ENCODE data around the gene DNAJC27.
A peak's percentile ranks its signal among the peaks of the same experiment; 100 is the strongest.

DNAJC27 gene

DNA sequence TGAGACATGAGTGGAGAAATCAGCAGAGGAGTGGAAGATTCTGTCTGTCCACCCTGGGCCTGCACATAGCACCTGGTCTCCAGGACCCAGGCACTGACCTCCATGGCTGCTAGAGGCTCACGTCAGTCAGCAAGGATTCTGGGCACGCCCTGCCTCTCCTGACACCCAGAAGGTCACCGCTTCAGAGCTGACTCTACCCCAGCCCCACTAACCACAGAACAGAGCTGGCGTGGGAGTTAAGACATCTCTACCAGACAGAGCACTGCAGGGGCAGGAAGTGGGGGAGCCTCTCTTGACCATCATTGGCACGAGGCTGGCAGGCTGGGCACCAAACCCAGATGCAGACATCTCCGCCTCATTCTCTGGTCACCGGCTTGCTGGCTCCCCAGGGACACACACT is 54.7 kb downstream of the DNAJC27 start:
- peaks cover 1% of the 10 kb centered on the region for H3K36me3 Mint-ChIP-seq (ENCODE audit: low read depth)
- H3K4me3 Mint-ChIP-seq: no peak overlapping the region
- peaks cover 33% of the 10 kb centered on the region for H3K4me1 Mint-ChIP-seq (ENCODE audit: low read depth)
- no peak overlapping the region for H3K27ac Mint-ChIP-seq
- H3K9me3 Mint-ChIP-seq: no peaks in the 10 kb centered on the region
- peaks cover 32% of the 10 kb centered on the region for H3K27me3 Mint-ChIP-seq
- intact Hi-C loops (cut with micrococcal nuclease): no loop called here

DNA sequence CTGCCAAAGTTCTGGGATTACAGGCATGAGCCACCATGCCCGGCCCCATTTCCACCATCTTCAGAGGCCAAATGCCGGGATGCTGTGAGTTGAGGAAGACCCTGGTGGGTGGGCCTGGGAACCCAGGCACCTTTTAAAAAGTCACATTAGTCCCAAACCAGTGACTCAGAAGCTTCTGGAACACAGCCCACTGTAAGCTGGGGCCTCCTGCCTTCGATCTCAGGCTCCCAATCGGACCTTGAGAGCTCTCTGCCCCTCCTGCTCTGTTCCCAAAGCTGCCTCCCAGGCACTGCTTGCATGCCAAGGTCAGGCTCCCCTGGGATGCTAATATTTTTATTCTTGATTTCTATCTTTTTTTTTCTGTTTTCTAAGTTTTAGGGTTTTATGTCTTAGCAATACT is 56.0 kb downstream of the DNAJC27 start:
- Mint-ChIP-seq H3K27ac (no peak overlapping the region), H3K27me3 (peaks cover 24% of the 10 kb centered on the region), H3K4me1 (ENCODE audit: low read depth) (peaks cover 29% of the 10 kb centered on the region), H3K36me3 (ENCODE audit: low read depth) (peaks cover 5% of the 10 kb centered on the region), H3K9me3 (no peaks in the 10 kb centered on the region), H3K4me3 (no peak overlapping the region)
- intact Hi-C loops (cut with micrococcal nuclease): no loop called here

DNA sequence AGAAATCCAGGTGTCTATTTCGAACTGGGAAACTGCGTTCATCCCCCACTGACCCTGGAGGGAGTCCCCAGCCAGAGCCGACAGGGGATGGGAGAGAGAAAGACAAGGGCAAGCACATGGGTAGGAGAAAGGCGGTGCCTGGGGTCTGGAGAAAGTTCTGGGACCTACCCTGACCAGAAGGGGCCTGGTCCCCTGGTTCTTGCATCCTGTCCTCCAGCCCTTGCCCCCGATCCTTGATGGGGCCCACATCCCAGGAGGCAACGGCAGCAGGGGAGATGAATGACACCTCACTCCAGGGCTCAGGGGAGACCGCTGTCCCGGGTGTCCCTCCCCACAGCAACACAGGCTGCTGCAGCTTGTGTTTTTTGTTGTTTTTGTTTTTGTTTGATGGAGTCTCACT is 56.6 kb downstream of the DNAJC27 start:
- intact Hi-C loops (cut with micrococcal nuclease): no loop called here
- Mint-ChIP-seq H3K36me3 (ENCODE audit: low read depth) (peaks cover 5% of the 10 kb centered on the region), H3K9me3 (no peaks in the 10 kb centered on the region), H3K4me3 (no peak overlapping the region), H3K27ac (no peak overlapping the region), H3K4me1 (ENCODE audit: low read depth) (peaks cover 27% of the 10 kb centered on the region), H3K27me3 (peaks cover 21% of the 10 kb centered on the region)

DNA sequence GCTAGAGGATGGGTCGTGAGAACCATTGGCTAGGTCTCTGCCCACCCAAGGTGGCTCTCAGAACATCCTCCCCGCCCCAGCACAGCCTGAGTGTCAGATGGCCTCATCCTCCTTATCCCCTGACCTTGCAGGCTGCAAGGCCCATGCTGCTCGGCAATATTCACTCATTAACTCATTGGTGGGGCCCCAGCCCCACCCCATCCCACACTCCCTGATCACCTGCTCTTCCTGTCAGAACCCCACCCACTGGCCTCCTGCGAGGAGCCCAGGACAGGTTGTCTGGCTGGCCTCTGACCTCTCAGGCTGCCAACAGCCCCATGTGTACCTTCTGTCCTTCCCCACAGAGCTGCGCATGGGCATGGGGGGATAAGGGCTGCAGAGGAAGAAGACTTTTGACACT is 57.0 kb downstream of the DNAJC27 start:
- Mint-ChIP-seq H3K36me3 (ENCODE audit: low read depth) (peaks cover 5% of the 10 kb centered on the region), H3K9me3 (no peaks in the 10 kb centered on the region), H3K4me1 (ENCODE audit: low read depth) (peaks cover 27% of the 10 kb centered on the region), H3K27ac (no peak overlapping the region), H3K27me3 (peaks cover 21% of the 10 kb centered on the region), H3K4me3 (no peak overlapping the region)
- intact Hi-C loops (cut with micrococcal nuclease): no loop called here

DNA sequence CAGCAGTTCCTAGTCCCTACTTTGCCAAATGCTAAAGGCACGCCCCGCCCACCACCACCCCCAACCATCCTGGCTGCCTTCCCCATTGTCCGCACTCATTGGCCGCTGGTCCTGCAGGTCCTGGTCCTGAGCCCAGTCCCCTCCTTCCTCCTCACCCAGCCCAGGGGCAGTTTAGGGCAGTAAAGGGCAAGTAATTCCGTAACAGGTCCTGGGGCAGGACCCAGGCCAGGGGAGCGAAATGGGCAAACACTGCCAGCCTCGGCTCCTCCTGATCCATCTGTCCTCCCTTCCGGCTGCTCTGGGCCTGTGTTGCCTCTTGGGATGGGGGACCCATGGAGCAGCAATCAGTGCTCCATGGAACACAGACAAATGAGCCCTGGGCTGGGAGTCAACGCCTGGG is 57.8 kb downstream of the DNAJC27 start:
- Mint-ChIP-seq H3K36me3 (ENCODE audit: low read depth) (peaks cover 5% of the 10 kb centered on the region), H3K4me3 (no peak overlapping the region), H3K27ac (no peak overlapping the region), H3K27me3 (peaks cover 16% of the 10 kb centered on the region), H3K4me1 (ENCODE audit: low read depth) (peaks cover 21% of the 10 kb centered on the region), H3K9me3 (no peaks in the 10 kb centered on the region)
- intact Hi-C loops (cut with micrococcal nuclease): no loop called here

DNA sequence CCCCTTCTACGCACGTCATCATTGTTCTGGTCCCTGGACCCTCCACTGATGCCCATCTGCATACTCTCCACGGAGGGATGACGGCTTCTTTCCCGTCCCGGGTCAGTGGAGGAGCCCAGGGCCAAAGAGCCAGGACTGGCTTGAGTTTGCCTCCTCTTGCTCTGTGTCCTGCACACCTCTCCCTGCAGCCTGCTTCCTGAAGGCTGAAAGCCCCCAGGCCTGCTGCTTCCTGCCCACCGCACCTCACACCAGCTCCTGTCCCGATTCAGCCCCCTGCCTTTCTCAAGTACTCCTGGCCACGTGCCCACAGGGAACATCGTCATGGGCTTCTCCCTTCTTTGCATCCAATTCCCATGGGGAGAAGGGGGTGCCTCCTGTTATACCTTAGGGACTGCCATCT is 58.8 kb downstream of the DNAJC27 start:
- intact Hi-C loops (cut with micrococcal nuclease): no loop called here
- no peak overlapping the region for H3K4me3 Mint-ChIP-seq
- no peak overlapping the region for H3K27ac Mint-ChIP-seq
- H3K4me1 Mint-ChIP-seq (ENCODE audit: low read depth): peaks cover 13% of the 10 kb centered on the region
- H3K27me3 Mint-ChIP-seq: peaks cover 7% of the 10 kb centered on the region
- H3K36me3 Mint-ChIP-seq (ENCODE audit: low read depth): peaks cover 5% of the 10 kb centered on the region
- H3K9me3 Mint-ChIP-seq: no peaks in the 10 kb centered on the region

DNA sequence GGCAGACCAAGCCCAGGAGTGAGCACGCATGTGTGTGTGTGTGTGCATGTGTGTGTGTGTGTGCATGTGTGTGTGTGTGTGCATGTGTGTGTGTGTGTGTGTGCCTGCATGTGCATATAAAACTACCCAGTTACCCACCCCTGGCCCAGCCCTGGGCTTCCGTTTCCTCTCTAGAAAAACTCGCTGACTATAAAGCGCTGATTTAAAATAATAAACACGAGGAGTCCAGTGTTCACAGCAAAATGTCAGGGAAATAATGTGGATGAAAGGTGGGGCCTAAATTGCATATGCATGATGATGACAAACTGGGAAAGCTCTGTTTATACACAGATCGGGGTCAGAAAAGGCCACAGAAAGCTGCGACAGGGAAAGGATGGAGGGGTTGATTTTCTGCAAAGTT is 59.2 kb downstream of the DNAJC27 start:
- Mint-ChIP-seq H3K27me3 (peaks cover 2% of the 10 kb centered on the region), H3K36me3 (ENCODE audit: low read depth) (peaks cover 5% of the 10 kb centered on the region), H3K4me1 (ENCODE audit: low read depth) (peaks cover 8% of the 10 kb centered on the region), H3K4me3 (no peak overlapping the region), H3K9me3 (no peaks in the 10 kb centered on the region), H3K27ac (no peak overlapping the region)
- intact Hi-C loops (cut with micrococcal nuclease): no loop called here

DNA sequence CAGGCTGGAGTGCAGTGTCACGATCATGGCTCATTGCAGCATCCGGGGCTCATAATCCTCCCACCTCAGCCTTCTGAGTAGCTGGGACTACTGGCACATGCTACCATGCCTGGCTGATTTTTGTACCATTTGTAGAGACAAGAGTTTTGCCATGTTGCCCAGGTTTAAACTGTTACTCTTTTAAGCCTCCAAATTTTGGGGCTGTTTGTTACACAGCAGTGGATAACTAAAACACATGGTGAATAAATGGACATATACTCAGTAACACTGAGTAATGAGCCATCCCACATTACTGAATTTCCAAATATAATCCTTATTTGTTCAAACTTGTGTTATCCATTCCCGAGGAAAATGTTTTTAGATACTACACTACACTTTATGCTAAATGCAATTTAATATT is 61.5 kb downstream of the DNAJC27 start:
- no peak overlapping the region for H3K4me3 Mint-ChIP-seq
- H3K27ac Mint-ChIP-seq: no peak overlapping the region
- no peaks in the 10 kb centered on the region for H3K9me3 Mint-ChIP-seq
- no peaks in the 10 kb centered on the region for H3K27me3 Mint-ChIP-seq
- intact Hi-C loops (cut with micrococcal nuclease): no loop called here
- H3K36me3 Mint-ChIP-seq (ENCODE audit: low read depth): peaks cover 5% of the 10 kb centered on the region
- peaks cover 6% of the 10 kb centered on the region for H3K4me1 Mint-ChIP-seq (ENCODE audit: low read depth)

DNA sequence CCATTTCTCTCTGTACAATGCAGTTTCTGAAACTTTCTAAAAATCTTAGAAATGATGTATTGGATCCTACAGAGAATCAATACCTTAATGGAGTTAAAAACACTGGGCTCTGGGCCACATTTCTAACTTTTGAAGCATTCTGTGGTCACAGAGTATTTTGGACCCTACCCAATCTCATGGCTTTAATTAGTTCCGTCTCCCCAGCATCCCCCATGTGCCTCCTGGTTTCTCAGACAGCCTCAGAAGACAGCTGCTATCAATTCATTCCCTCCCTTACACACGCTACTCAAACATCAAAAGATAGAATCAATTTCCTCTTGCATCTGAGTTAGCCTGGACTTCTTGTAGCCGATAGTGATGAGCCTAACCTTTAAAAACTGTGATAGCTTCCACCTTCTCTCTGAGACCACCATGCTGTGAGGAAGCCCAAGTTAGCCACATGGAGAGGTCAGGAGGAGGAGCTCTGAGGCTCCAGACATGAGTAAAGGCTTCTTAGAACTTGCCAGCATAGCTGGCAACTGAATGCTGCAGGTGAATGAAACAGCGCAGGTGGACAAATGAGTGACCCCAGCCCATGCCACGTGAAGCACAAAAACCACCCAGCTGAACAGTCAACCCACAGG is 62.1 kb downstream of the DNAJC27 start:
- no peaks in the 10 kb centered on the region for H3K27me3 Mint-ChIP-seq
- no peak overlapping the region for H3K27ac Mint-ChIP-seq
- peaks cover 5% of the 10 kb centered on the region for H3K36me3 Mint-ChIP-seq (ENCODE audit: low read depth)
- H3K4me1 Mint-ChIP-seq (ENCODE audit: low read depth): peaks cover 6% of the 10 kb centered on the region
- no peaks in the 10 kb centered on the region for H3K9me3 Mint-ChIP-seq
- H3K4me3 Mint-ChIP-seq: no peak overlapping the region
- intact Hi-C loops (cut with micrococcal nuclease): no loop called here

DNA sequence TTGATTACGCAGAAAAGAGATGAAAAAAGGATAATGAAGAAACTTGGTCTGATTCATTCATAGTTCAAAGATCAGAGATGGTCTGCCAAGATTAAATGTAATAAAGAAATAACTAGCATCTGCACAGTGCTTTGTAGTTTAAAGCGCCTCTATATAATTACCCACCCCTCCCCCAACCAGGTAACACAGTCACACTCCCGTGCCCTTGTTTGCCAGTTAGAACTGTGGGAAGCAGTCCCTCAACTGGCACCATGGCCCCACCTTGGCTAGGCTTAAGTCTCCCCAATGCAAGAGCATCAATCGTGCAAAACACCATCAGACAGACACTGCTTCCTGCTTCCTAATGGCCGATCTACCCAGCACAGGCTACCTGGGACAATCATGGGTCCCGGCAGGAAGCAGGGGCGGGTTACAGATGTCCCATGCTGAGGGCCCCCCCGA is 63.3 kb downstream of the DNAJC27 start:
- intact Hi-C loops (cut with micrococcal nuclease): no loop called here
- no peaks in the 10 kb centered on the region for H3K27me3 Mint-ChIP-seq
- H3K9me3 Mint-ChIP-seq: no peaks in the 10 kb centered on the region
- no peak overlapping the region for H3K27ac Mint-ChIP-seq
- peaks cover 7% of the 10 kb centered on the region for H3K4me1 Mint-ChIP-seq (ENCODE audit: low read depth)
- H3K4me3 Mint-ChIP-seq: no peak overlapping the region
- peaks cover 5% of the 10 kb centered on the region for H3K36me3 Mint-ChIP-seq (ENCODE audit: low read depth)

DNA sequence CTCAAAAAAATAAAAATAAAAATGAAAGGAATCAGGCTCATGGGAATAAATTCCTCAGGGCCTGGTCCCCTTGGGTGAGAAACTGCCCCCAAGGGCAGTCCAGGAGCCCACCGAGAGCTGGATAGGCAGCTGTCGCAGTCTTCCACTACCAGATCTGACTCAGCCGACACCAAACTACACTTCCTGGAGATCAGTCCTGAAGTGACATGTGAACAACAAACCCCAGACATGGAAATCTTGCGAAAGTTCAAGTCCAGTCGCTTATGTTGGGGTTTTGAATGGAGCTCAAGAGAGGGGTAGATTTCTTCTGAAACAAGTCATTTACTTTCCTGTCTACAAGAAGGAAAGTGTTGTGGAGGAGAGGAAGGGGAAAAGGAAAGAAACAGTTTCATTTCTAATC is 64.6 kb downstream of the DNAJC27 start:
- Mint-ChIP-seq H3K36me3 (ENCODE audit: low read depth) (peaks cover 4% of the 10 kb centered on the region), H3K27ac (no peak overlapping the region), H3K4me1 (ENCODE audit: low read depth) (peaks cover 12% of the 10 kb centered on the region), H3K27me3 (no peaks in the 10 kb centered on the region), H3K9me3 (no peaks in the 10 kb centered on the region), H3K4me3 (no peak overlapping the region)
- intact Hi-C loops (cut with micrococcal nuclease): no loop called here

DNA sequence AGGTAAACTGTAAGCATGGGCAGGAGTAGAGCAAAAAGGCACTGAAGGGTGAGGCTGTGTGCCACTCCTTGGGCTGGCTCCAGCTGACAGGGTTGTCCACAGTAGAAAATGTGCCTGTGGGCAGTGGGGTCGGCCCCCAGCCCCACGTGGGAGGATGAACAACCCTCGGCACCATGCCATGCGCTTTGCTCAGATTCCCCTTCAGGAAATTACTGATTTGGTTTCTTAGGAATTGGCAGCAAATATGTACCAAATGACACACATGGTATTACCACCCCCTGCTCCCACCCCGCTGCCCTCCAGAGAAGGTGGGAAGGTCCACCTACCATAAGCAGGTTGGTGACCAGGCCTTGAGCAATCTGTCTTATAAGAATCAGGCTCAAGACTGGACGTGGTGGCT is 65.3 kb downstream of the DNAJC27 start:
- intact Hi-C loops (cut with micrococcal nuclease): no loop called here
- Mint-ChIP-seq H3K4me1 (ENCODE audit: low read depth) (peaks cover 12% of the 10 kb centered on the region), H3K4me3 (no peak overlapping the region), H3K27ac (no peak overlapping the region), H3K9me3 (no peaks in the 10 kb centered on the region), H3K36me3 (ENCODE audit: low read depth) (no peaks in the 10 kb centered on the region), H3K27me3 (no peaks in the 10 kb centered on the region)

DNA sequence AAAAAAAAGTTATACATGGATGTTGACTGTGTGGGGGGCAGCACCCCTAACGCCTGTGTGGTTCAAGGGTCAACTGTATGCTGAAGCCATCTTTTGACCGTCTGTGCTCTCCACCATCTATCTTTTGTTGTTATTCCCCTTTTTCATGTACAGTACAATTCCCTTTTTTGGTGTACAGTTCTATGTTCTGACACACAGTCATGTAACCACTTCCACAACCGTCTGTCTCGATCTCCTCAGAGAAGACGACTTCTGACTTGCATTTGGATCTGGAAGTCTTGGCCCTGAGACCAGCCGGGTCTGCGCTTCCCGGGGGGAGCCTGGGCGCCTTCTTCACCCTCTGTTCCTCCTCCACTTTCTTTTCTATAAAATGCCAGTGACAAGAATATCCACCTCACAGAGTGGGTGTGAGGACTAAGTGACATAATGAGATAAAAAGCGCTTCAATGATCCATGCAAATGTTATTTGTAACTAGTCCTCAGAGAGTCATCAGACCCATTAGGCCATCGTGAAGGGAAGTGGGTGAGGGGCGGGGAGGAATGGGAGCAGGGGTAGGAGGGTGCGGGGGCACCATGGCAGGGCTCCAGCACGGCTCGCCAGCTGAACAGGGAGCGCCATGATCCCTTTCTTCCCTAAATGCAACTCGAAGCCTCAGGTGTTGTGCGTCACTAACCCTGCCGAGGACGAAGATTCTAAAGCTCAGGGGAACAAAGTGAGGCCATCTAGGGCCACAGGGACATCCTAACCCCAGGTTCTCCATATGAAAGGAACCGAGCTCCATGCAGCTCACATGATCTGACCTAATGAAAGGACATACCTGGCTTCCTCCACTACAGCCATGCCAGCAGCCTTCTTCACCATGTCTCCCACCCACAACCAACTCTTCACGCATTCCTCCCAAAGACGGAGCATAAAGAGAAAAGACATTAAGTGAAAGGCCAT is 68.3 kb downstream of the DNAJC27 start:
- Mint-ChIP-seq H3K27me3 (no peaks in the 10 kb centered on the region), H3K9me3 (no peaks in the 10 kb centered on the region), H3K27ac (peak overlapping the region; percentile 21), H3K4me3 (no peak overlapping the region), H3K36me3 (ENCODE audit: low read depth) (no peaks in the 10 kb centered on the region), H3K4me1 (ENCODE audit: low read depth) (peaks cover 21% of the 10 kb centered on the region)
- intact Hi-C loops (cut with micrococcal nuclease): no loop called here

DNA sequence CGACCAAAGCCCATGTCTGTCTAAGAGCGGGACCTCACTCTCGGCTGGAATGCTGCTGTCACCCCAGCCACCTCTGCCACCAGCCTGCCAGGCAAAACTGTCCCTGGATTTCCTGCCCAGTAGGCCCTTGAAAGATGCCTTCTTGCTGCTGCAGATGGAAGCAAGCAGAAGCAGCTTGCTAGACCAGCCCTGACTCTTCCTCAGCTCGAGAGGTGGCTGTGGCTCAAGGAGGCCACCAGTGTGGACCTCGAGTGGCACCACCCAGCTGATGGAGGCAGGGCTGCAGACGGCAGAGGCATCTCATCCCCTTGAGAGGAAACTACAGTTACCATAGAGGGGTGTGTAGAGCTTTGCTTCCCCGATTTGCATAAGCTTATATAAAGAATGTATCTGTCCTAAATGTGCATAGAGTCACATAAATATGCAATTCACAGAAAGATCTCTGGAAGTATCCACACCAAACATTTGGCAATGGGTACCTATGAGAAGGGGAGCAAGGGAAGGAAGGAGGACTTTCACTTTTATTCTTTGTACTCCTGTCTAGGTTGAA is 72.3 kb downstream of the DNAJC27 start:
- Mint-ChIP-seq H3K27ac (no peak overlapping the region), H3K4me1 (ENCODE audit: low read depth) (peaks cover 25% of the 10 kb centered on the region), H3K9me3 (peaks cover 37% of the 10 kb centered on the region), H3K27me3 (no peaks in the 10 kb centered on the region), H3K4me3 (no peak overlapping the region), H3K36me3 (ENCODE audit: low read depth) (peaks cover 23% of the 10 kb centered on the region)
- intact Hi-C loops (cut with micrococcal nuclease): no loop called here

Measured in dendritic cell treated with granulocyte-macrophage colony-stimulating factor and Interleukin-4, amounts not matched to agents 40 ng/mL and 50 ng/mL, for 4 days (primary cell).